A673 (cell line): ENCODE results near the gene ARAP2. TPM values are rescaled to one million over a fixed set of nuclear protein-coding genes. Genes with fewer than 3 reads are reported as not detected.

Experiments used
- BruUV-seq: library from RNA; stranded (reverse); fragments of 400-500 nt; replicated peaks from 2 replicates; lab custom pipeline; 2021; lab: Mats Ljungman, UMichigan
- CTCF ChIA-PET: fragments of 300-600 bp; sonication (Branson Sonifier 250); formaldehyde crosslinking; loops from one replicate; lab custom pipeline; 2022; ENCODE audit warnings: antibody characterized with exemption; lab: Charles Lee
- POLR2A ChIA-PET: fragments of 300-600 bp; sonication (Branson Sonifier 250); formaldehyde crosslinking; loops from one replicate; lab custom pipeline; 2022; ENCODE audit warnings: antibody characterized with exemption; ENCODE audit not compliant: low non-redundant PET; lab: Charles Lee
- DNase-seq: peaks from one replicate; pipeline ENCODE4 v3.0.0-alpha.2; 2015; ENCODE audit warnings: low spot score
- H3K27ac ChIP-seq: fragments of 200-600 bp; sonication (generic); 2 replicates; pipeline ENCODE4 v1.5.1; 2016; ENCODE audit warnings: mixed run types, low read depth, mild to moderate bottlenecking, mixed read lengths, antibody characterized with exemption, low read length; ENCODE audit not compliant: poor library complexity, severe bottlenecking
- H3K27me3 ChIP-seq: fragments of 200-600 bp; sonication (generic); replicated peaks from 2 replicates; pipeline ENCODE4 v1.6.1; 2017; ENCODE audit warnings: mixed run types, low read depth, mild to moderate bottlenecking, mixed read lengths, antibody characterized with exemption, low read length; ENCODE audit not compliant: insufficient read depth, poor library complexity
- H3K36me3 ChIP-seq: fragments of 200-600 bp; sonication (generic); 2 replicates; pipeline ENCODE4 v1.6.1; 2016; ENCODE audit warnings: mixed run types, mild to moderate bottlenecking, mixed read lengths, antibody characterized with exemption, low read length; ENCODE audit not compliant: insufficient read depth, poor library complexity, severe bottlenecking
- H3K4me1 ChIP-seq: fragments of 200-600 bp; sonication (generic); 2 replicates; pipeline ENCODE4 v1.6.1; 2017; ENCODE audit warnings: mixed run types, mild to moderate bottlenecking, mixed read lengths, antibody characterized with exemption, low read length; ENCODE audit not compliant: insufficient read depth, poor library complexity, severe bottlenecking
- H3K4me3 ChIP-seq: fragments of 200-600 bp; sonication (generic); 2 replicates; pipeline ENCODE4 v1.5.1; 2016; ENCODE audit warnings: low read depth, mixed run types, mild to moderate bottlenecking, mixed read lengths, low read length; ENCODE audit not compliant: poor library complexity, severe bottlenecking
- H3K9me3 ChIP-seq: fragments of 200-600 bp; sonication (generic); 2 replicates; pipeline ENCODE4 v1.6.1; 2016; ENCODE audit warnings: mixed run types, low read depth, mild to moderate bottlenecking, mixed read lengths, antibody characterized with exemption, low read length; ENCODE audit not compliant: poor library complexity, severe bottlenecking
- EZH2 ChIP-seq: fragments of 200-600 bp; sonication (generic); IDR thresholded peaks from 2 replicates; pipeline ENCODE4 v1.6.1; 2017; ENCODE audit warnings: borderline replicate concordance, low read depth, mild to moderate bottlenecking, mixed read lengths, antibody characterized with exemption, low read length; ENCODE audit not compliant: poor library complexity, severe bottlenecking
- intact Hi-C: fragments of 100-400 bp; cut with micrococcal nuclease; formaldehyde crosslinking; loops from one replicate; pipeline ENCODE4 v1.10.0; 2022; ENCODE audit not compliant: unreplicated experiment
- total RNA-seq: library from RNA; stranded (reverse); gene quantifications from 2 replicates; pipeline ENCODE4 v1.2.3, GENCODE V29; 2021
- TF ChIP-seq, protein P1 (sequence below): fragments of 300-800, 200-600 bp; sonication (generic); conservative IDR thresholded peaks from 2 replicates; pipeline ENCODE4 v1.5.1; 2017; ENCODE audit warnings: low read depth, mild to moderate bottlenecking, antibody characterized with exemption, low read length, moderate library complexity, mixed read lengths

Gene ARAP2
- total RNA-seq, 1 experiment from 2014 or later = 0.06 TPM

DNA sequence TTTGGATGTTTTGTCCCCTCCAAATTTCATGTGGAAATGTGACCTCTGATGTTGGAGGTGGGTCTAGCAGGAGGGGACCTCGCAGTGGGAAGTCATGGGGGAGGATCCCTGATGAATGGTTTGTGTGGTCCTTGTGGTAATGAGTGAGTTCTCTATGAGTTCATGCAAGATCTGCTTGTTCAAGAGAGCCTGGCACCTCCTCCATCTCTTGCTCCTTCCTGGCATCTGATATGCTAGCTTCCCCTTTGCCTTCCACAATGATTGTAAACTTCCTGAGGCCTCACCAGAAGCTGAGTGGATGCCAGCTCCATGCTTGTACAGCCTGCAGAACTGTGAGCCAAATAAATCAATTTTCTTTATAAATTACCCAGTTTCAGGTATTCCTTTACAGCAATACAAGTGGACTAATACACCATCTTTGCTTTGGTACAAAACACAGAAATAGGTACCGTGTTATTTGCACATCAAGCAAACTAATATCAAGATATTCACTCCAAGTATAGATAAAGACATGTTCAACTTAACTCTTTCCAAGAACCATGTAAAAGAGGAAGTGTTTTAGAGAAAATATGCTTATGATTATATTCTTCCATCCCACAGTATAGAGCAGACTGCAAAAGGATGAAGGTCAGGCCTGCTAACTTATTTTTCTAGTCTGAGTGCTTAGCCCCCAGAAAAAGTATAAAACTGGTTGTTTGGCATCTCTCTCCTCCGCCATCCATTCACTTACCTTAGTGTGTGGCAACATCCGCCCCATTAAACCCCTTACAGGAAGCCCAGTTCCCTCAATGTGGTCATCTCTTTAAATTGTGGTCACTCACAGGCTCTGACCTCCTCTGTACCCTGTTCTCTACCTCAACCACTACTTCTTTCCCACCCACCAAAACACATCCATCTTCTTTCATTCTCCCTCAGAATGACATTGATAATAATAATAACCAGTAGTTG lies 6.7 kb downstream of the ARAP2 start:
- Histone ChIP-seq H3K27me3 (peaks cover 6% of the 10 kb centered on the region), H3K4me3 (no peak overlapping the region), H3K36me3 (no peaks in the 10 kb centered on the region), H3K9me3 (no peaks in the 10 kb centered on the region), H3K4me1 (no peaks in the 10 kb centered on the region), H3K27ac (no peak overlapping the region)
- no peak for DNase-seq
- no peak for TF ChIP-seq EZH2
- TF ChIP-seq, protein P1, sequence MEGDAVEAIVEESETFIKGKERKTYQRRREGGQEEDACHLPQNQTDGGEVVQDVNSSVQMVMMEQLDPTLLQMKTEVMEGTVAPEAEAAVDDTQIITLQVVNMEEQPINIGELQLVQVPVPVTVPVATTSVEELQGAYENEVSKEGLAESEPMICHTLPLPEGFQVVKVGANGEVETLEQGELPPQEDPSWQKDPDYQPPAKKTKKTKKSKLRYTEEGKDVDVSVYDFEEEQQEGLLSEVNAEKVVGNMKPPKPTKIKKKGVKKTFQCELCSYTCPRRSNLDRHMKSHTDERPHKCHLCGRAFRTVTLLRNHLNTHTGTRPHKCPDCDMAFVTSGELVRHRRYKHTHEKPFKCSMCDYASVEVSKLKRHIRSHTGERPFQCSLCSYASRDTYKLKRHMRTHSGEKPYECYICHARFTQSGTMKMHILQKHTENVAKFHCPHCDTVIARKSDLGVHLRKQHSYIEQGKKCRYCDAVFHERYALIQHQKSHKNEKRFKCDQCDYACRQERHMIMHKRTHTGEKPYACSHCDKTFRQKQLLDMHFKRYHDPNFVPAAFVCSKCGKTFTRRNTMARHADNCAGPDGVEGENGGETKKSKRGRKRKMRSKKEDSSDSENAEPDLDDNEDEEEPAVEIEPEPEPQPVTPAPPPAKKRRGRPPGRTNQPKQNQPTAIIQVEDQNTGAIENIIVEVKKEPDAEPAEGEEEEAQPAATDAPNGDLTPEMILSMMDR = no peak
- BruUV-seq = no TSS peak
- ChIA-PET CTCF (no interaction called here), POLR2A (no interaction called here)
- intact Hi-C loops = no loop called here

DNA sequence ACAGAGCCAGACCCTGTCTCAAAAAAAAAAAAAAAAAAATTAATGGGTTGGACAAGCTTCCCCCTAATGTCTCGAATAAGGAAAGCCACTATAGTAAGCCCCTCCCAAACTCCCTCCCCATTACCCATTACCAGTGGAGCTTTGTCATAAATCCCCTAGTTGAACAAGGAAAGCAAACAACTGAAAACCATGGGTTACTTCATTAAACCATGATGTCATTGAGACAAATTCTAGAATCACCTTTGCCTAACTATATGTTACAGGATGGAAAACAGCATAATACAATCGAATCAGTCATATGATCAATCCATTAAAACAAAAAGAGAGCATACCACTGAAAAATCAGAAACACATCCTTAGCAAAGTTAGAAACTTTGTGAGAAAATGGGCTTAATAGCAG lies 8.2 kb downstream of the ARAP2 start:
- no peaks in the 10 kb centered on the region for H3K36me3 ChIP-seq
- no TSS peak for BruUV-seq
- TF ChIP-seq EZH2 = no peak
- TF ChIP-seq, protein P1 = no peak
- CTCF ChIA-PET = interaction anchor here (0.6 kb wide), 1 partner anchor 1256 kb away, joined by 3 read pairs; no protein-coding TSS in a partner anchor
- H3K27ac ChIP-seq = no peak overlapping the region
- no peak for DNase-seq
- intact Hi-C loops = no loop called here
- POLR2A ChIA-PET = no interaction called here
- no peaks in the 10 kb centered on the region for H3K9me3 ChIP-seq
- no peaks in the 10 kb centered on the region for H3K27me3 ChIP-seq
- H3K4me1 ChIP-seq = no peaks in the 10 kb centered on the region
- H3K4me3 ChIP-seq = no peak overlapping the region

DNA sequence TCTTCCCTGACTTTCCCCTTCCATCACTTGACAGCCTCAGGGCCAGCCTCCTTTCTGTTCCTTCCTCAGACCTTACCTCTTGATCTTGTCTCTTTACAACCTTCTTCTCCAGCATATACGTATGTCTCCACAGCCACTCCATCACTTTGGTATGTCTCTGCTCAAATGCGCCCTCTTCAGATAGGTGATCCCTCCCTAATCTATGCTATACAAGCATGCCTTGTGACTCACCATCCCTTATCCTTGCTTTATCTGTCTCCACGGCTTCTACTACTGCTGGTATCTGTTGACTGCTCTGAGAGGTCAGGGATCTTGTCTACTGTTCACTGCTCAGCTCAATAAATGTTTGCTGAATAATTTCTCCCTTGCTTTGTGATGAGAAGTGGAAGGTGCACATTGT lies 9.0 kb downstream of the ARAP2 start:
- no peaks in the 10 kb centered on the region for H3K9me3 ChIP-seq
- BruUV-seq = no TSS peak

More for the DNA sequence above, 9.0 kb downstream of the ARAP2 start:
- ChIA-PET POLR2A (no interaction called here), CTCF (interaction anchor here (0.6 kb wide), 1 partner anchor 1257 kb away, joined by 3 read pairs; no protein-coding TSS in a partner anchor)
- DNase-seq = no peak
- no peaks in the 10 kb centered on the region for H3K4me1 ChIP-seq
- H3K27me3 ChIP-seq = no peaks in the 10 kb centered on the region
- H3K4me3 ChIP-seq = no peak overlapping the region
- H3K36me3 ChIP-seq = no peaks in the 10 kb centered on the region
- TF ChIP-seq EZH2 = no peak
- TF ChIP-seq, protein P1 = no peak
- no peak overlapping the region for H3K27ac ChIP-seq
- intact Hi-C loops = no loop called here
